NT2/D1 (cell line): ENCODE measurements around the gene GAB4.

ENCODE experiments used
- DNase-seq: peaks from one replicate; pipeline ENCODE4 v3.0.0-alpha.2; 2011; ENCODE audit warnings: low read depth, low spot score
- H3K27me3 ChIP-seq: 2 replicates; pipeline ENCODE4 v1.6.0; 2011; ENCODE audit warnings: mild to moderate bottlenecking; ENCODE audit not compliant: insufficient read length, insufficient read depth
- H3K36me3 ChIP-seq: 2 replicates; pipeline ENCODE4 v1.6.1; 2011; ENCODE audit warnings: mild to moderate bottlenecking, low read length, mixed read lengths; ENCODE audit not compliant: insufficient read depth, insufficient read length
- H3K4me1 ChIP-seq: 2 replicates; pipeline ENCODE4 v1.5.1; 2011; ENCODE audit not compliant: insufficient read depth, insufficient read length
- H3K4me3 ChIP-seq: 2 replicates; pipeline ENCODE4 v1.5.1; 2011; ENCODE audit warnings: low read depth; ENCODE audit not compliant: insufficient read length
- H3K9ac ChIP-seq: 2 replicates; pipeline ENCODE4 v1.6.0; 2011; ENCODE audit warnings: low read depth; ENCODE audit not compliant: insufficient read length
- H3K9me3 ChIP-seq: 2 replicates; pipeline ENCODE4 v1.5.1; 2011; ENCODE audit warnings: mild to moderate bottlenecking, low read length; ENCODE audit not compliant: insufficient read depth
- SUZ12 ChIP-seq: IDR thresholded peaks from 2 replicates; pipeline ENCODE4 v1.6.1; 2011; ENCODE audit not compliant: insufficient read length, insufficient read depth; ENCODE audit errors: extremely low read depth
- YY1 ChIP-seq: IDR thresholded peaks from 2 replicates; pipeline ENCODE4 v1.6.1; 2011; ENCODE audit not compliant: insufficient read length, insufficient read depth
- ZNF274 ChIP-seq: IDR thresholded peaks from 2 replicates; pipeline ENCODE4 v1.6.1; 2011; ENCODE audit warnings: mild to moderate bottlenecking, low read depth, low read length

GAB4 gene

DNA sequence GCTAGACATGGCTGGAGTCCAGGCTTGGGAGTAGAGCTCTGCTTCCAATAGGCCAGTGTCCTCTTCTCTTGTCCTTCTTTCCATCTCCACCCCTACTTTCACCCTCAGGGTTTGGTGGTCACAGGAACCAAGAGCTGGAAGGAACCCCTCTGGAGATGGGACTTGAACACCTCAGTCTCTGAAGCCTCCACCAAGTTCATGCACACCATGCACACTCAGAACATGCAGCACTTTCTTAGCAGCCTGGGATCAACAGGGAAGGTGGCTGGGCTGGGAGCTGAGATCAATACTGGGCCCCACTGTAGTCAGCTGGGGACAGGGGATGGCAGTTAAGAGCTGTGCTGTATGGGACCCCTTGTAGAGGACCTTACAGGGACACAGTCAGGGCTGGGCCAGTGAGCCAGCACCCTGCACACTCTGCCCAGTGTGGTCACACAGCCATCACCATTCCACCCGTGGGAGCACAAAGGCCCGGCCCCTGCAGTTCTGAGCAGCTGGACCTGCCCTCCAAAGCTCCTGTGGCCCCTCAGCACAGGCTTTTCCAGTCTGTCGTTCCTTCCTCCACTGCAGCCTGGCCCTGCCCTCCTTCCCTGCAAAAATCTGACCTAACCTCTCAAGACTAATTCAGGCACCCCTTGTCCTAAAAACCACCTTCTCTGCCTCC, 47.7 kb downstream of the GAB4 start:
- TF ChIP-seq ZNF274 (no peak), SUZ12 (no peak), YY1 (no peak)
- no peak overlapping the region for H3K9ac ChIP-seq
- no peaks in the 10 kb centered on the region for H3K9me3 ChIP-seq
- no peaks in the 10 kb centered on the region for H3K27me3 ChIP-seq
- no peak for DNase-seq
- no peaks in the 10 kb centered on the region for H3K36me3 ChIP-seq
- no peak overlapping the region for H3K4me3 ChIP-seq
- H3K4me1 ChIP-seq: no peaks in the 10 kb centered on the region

DNA sequence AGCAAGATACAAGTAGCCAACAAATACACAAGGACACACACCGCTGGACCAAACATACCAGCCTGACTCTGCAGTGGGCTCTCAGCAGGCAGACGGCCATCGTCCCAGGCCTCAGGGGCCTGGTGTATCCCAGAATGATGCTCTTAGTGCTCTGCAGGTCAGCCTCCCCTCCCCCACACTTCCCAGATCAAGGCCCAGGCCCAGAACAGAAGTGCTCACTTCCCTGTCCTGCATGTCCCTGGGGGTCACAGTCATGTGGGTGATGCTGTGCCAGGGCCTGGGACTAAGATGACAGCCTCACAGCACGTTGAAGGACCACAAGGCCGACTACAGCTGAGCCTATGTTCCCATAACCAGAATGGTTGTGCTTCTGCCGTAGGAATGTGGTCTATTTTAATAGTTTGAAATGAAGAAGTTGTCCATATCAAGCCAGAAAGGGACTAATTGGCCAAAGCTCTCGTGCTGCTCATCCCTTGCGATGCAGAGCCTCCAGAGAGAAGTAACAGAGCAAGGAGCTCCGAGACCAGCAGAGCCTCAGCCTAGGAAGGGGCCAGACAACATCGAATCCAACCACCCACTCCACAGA, 48.6 kb downstream of the GAB4 start:
- H3K9ac ChIP-seq: no peak overlapping the region
- no peak for DNase-seq
- no peaks in the 10 kb centered on the region for H3K4me1 ChIP-seq
- no peaks in the 10 kb centered on the region for H3K9me3 ChIP-seq
- no peaks in the 10 kb centered on the region for H3K27me3 ChIP-seq
- no peaks in the 10 kb centered on the region for H3K36me3 ChIP-seq
- no peak overlapping the region for H3K4me3 ChIP-seq
- no peak for TF ChIP-seq SUZ12
- TF ChIP-seq ZNF274: no peak
- no peak for TF ChIP-seq YY1

DNA sequence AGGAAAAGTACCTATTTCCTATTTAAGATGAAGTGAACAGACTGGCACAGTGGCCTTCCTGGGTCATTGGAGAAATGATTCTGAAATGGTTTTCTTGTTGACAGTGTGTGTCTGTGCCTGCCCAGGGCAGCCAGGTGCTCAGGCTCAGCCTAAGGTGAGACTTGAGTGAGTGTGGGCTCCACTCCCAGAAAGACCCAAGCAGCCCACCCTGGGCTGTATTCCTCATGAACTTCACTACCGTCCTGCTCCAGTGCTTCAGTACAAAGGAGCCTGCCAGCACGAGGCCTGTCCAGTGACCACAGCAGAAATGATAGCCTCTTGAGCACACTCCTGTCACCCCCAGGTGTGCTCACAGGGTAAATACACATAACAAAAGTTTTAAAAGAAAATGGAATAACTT, 49.5 kb downstream of the GAB4 start:
- no peak overlapping the region for H3K9ac ChIP-seq
- no peaks in the 10 kb centered on the region for H3K9me3 ChIP-seq
- H3K27me3 ChIP-seq: no peaks in the 10 kb centered on the region
- TF ChIP-seq ZNF274 (no peak), YY1 (no peak), SUZ12 (no peak)
- H3K36me3 ChIP-seq: no peaks in the 10 kb centered on the region
- H3K4me3 ChIP-seq: no peak overlapping the region
- DNase-seq: no peak
- no peaks in the 10 kb centered on the region for H3K4me1 ChIP-seq

DNA sequence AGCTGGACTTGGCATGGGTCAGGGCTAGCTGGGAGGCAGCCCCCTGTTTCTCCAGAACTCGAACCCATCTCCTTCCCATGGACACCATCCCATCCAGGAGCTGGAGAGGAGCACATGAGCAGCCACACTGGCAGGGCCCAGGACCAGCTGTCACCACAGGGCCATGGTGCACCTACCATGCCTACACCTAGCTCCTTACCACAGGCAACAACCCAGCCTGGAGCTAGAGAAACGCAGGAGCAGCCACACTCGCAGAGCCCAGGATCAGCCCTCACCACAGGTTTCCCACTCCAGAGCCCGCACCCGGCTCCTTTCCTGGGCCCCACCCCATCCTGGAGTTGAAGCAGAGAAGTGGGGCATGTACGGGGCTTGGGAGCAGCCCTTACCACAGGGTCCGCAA, 50.2 kb downstream of the GAB4 start:
- Histone ChIP-seq H3K36me3 (no peaks in the 10 kb centered on the region), H3K9ac (no peak overlapping the region), H3K9me3 (no peaks in the 10 kb centered on the region), H3K27me3 (no peaks in the 10 kb centered on the region), H3K4me3 (no peak overlapping the region), H3K4me1 (no peaks in the 10 kb centered on the region)
- TF ChIP-seq YY1 (no peak), SUZ12 (no peak), ZNF274 (no peak)
- DNase-seq: no peak

DNA sequence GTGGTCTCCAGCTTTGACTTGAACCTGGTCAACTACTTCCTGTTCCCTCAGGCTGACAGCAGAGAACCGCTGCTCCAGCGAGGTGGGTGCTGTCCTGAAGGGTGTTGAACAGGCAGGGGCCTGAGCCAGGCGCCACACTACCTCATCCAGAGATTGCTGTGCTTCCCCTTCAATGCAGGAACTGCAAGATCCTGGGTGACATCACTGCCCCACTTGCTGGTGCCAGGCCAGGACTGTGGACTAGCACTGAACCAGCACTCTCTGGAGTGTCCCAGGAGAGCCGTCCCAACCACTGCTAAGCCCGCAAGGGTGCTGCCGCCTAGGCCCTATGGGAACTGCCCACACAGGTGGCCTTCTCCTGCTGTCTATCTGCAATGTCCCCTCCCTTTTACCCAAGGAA, 51.7 kb downstream of the GAB4 start:
- Histone ChIP-seq H3K27me3 (no peaks in the 10 kb centered on the region), H3K4me1 (no peaks in the 10 kb centered on the region), H3K36me3 (no peaks in the 10 kb centered on the region), H3K9me3 (no peaks in the 10 kb centered on the region), H3K4me3 (no peak overlapping the region), H3K9ac (no peak overlapping the region)
- no peak for TF ChIP-seq YY1
- no peak for TF ChIP-seq ZNF274
- TF ChIP-seq SUZ12: no peak
- no peak for DNase-seq

DNA sequence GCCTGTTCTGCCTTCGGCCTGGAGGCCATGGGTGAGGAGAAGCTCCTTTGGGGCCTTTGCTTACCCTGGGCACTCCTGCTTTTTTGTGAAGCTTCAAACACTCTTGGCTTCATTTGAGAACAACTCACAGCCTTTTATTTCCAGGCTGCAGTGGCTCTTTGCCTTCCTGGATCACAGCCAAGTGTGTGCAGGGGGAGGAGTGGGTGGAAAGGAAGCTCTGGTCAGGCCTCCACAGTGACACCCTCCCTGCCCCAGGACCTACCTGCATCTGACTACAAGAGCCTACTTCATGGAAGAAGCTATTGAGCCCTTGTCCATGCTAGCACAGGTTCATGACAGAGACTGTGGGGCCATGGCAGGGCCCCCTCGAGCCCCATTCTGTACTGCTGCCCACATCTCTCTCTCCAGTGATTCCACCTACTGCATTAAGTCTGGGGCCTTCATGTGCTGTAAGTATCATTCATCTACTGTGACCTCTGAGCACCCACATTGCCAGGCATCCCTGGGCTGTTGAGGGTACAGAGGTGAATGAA, 52.3 kb downstream of the GAB4 start:
- Histone ChIP-seq H3K27me3 (no peaks in the 10 kb centered on the region), H3K4me1 (no peaks in the 10 kb centered on the region), H3K4me3 (no peak overlapping the region), H3K9ac (no peak overlapping the region), H3K9me3 (no peaks in the 10 kb centered on the region), H3K36me3 (no peaks in the 10 kb centered on the region)
- TF ChIP-seq YY1 (no peak), SUZ12 (no peak), ZNF274 (no peak)
- DNase-seq: no peak

DNA sequence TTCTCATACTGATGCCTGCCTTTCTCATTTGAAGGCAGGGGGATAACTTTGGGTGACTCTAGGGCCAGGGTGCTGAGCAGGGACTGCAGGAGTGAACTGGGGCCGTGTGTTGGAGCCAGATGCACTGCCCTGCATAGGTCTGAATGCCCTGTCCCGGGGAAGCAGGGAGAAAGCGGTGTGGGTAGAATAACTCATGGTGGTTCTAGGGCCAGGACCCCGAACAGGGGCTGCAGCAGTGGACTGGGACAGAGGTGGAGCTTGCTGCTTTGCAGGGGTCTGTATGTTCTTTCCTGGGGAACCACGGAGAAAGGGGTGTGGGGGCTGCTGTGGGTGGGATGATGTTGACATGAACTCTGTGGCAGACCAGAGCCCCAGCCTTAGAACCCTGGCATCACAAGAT, 52.9 kb downstream of the GAB4 start:
- H3K4me1 ChIP-seq: no peaks in the 10 kb centered on the region
- no peaks in the 10 kb centered on the region for H3K36me3 ChIP-seq
- no peaks in the 10 kb centered on the region for H3K27me3 ChIP-seq
- H3K4me3 ChIP-seq: no peak overlapping the region
- H3K9ac ChIP-seq: no peak overlapping the region
- DNase-seq: no peak
- TF ChIP-seq SUZ12 (no peak), YY1 (no peak), ZNF274 (no peak)
- H3K9me3 ChIP-seq: no peaks in the 10 kb centered on the region
